NCI-H82 treated with DMSO at 0.1 percent for 48 hours (cell line): ENCODE data around the gene SPTBN1.

Experiments used
- DNase-seq: peaks from one replicate; lab custom pipeline; 2025; ENCODE audit not compliant: unreplicated experiment; lab: John Stamatoyannopoulos, UW

The SPTBN1 gene

GRCh38 chr2:54587171-54588016, 131.3 kb downstream of the SPTBN1 start:
- no peak for DNase-seq

- DNase-seq, result no peak
Observed at GRCh38 chr2:54588244-54588899, 132.2 kb downstream of the SPTBN1 start.

- DNase-seq, result no peak
Observed at GRCh38 chr2:54589038-54589339, 132.9 kb downstream of the SPTBN1 start.

- no peak for DNase-seq
Observed at GRCh38 chr2:54589340-54590215, 133.5 kb downstream of the SPTBN1 start.

GRCh38 chr2:54590216-54591120, 134.3 kb downstream of the SPTBN1 start:
- no peak for DNase-seq

GRCh38 chr2:54591551-54591950, 135.4 kb downstream of the SPTBN1 start:
- DNase-seq, result no peak

GRCh38 chr2:54593249-54593648, 137.1 kb downstream of the SPTBN1 start:
- no peak for DNase-seq

- DNase-seq, result no peak
Observed at GRCh38 chr2:54594048-54594447, 137.9 kb downstream of the SPTBN1 start.

- no peak for DNase-seq
Observed at GRCh38 chr2:54595161-54595803, 139.2 kb downstream of the SPTBN1 start.

- no peak for DNase-seq
Observed at GRCh38 chr2:54595999-54596902, 140.1 kb downstream of the SPTBN1 start.

GRCh38 chr2:54597153-54597848, 141.2 kb downstream of the SPTBN1 start:
- no peak for DNase-seq

- no peak for DNase-seq
Observed at GRCh38 chr2:54598347-54599325, 142.5 kb downstream of the SPTBN1 start.

GRCh38 chr2:54599326-54599710, 143.2 kb downstream of the SPTBN1 start:
- no peak for DNase-seq

- no peak for DNase-seq
Observed at GRCh38 chr2:54599914-54600313, 143.8 kb downstream of the SPTBN1 start.

GRCh38 chr2:54601339-54601738, 145.2 kb downstream of the SPTBN1 start:
- DNase-seq, result no peak

GRCh38 chr2:54602736-54603322, 146.7 kb downstream of the SPTBN1 start:
- no peak for DNase-seq

- DNase-seq, result no peak
Observed at GRCh38 chr2:54603357-54603756, 147.2 kb downstream of the SPTBN1 start.
